ENCODE measurements around the gene CHCHD6.

GRCh38 chr3:126990890-126991289, 286.9 kb downstream of the CHCHD6 start:
- TF ChIP-seq EZH2 (IDR thresholded peaks at IDR 0.05) (no peak), POLR2AphosphoS5 (IDR thresholded peaks at IDR 0.05; ENCODE audit: borderline replicate concordance, low read depth, low read length) (no peak), FOXP2 (optimal IDR thresholded peaks at IDR 0.05; ENCODE audit: control extremely low read depth, extremely low read length, insufficient read depth) (no peak)

All from SK-N-MC (cell line).